Measurements from ENCODE around the gene RAB3C. TPM values are rescaled to one million over a fixed set of nuclear protein-coding genes. Genes with fewer than 3 reads are reported as not detected.
"Not testable (repeated sequence)": the region's sequence is repeated elsewhere in the genome, so short reads cannot be mapped to it uniquely, and the experiment has no call there.

Gene RAB3C
- total RNA-seq, 6 donors from 2014 or later = 0.09 to 1.1 (median 0.87) TPM; not detected in 2

DNA sequence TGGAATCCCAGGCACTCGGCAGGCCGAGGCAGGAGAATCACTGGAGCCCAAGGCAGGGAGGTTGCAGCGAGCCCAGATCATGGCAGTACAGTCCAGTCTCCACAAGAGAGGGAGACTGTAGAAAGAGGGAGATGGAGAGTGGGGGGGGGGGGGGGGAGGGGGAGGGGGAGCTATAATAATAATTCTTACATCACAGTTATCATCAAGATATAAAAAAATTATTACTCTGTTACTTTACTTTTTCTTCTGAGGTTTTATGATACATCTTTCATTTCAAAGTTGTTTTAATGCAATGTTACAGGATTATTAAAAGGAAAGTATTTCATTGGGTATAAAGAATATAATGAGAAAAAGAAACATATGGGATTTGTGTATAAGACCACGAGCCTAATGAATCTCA is 17.8 kb upstream of the RAB3C start:
- no peak for ATAC-seq (ENCODE audit: low FRiP score in 2 of 2)
- H3K36me3 ChIP-seq = no peaks in the 10 kb centered on the region
- no peaks in the 10 kb centered on the region for H3K27me3 ChIP-seq
- DNase-seq = no peak
- peaks cover 0 to 12% (median 0%) of the 10 kb centered on the region in 4 donors for H3K9me3 ChIP-seq
- no peak overlapping the region for H3K27ac ChIP-seq
- no peaks in the 10 kb centered on the region for H3K4me1 ChIP-seq
- no peak overlapping the region for H3K4me3 ChIP-seq
- 89 to 99% methylated on average over 4 of the region's 4 CpGs for WGBS, 2 donors
- TF ChIP-seq POLR2A (IDR thresholded peaks at IDR 0.05) = no peak
- TF ChIP-seq POLR2AphosphoS5 (IDR thresholded peaks at IDR 0.05) = no peak
- TF ChIP-seq CTCF (IDR thresholded peaks at IDR 0.05) = no peak
- TF ChIP-seq EP300 (IDR thresholded peaks at IDR 0.05) = no peak

GRCh38 chr5:58571501-58571900 is 11.4 kb upstream of the RAB3C start:
- no peak overlapping the region for H3K27ac ChIP-seq
- no peak for ATAC-seq (ENCODE audit: low FRiP score in 2 of 2)
- H3K9me3 ChIP-seq = no peaks in the 10 kb centered on the region
- no peaks in the 10 kb centered on the region for H3K4me1 ChIP-seq
- 82 to 91% methylated on average over 2 of the region's 2 CpGs for WGBS, 2 donors
- H3K27me3 ChIP-seq = no peaks in the 10 kb centered on the region
- TF ChIP-seq POLR2AphosphoS5 (IDR thresholded peaks at IDR 0.05) (no peak), POLR2A (IDR thresholded peaks at IDR 0.05) (no peak), EP300 (IDR thresholded peaks at IDR 0.05) (no peak), CTCF (IDR thresholded peaks at IDR 0.05) (no peak)
- DNase-seq = no peak
- no peak overlapping the region for H3K4me3 ChIP-seq
- H3K36me3 ChIP-seq = no peaks in the 10 kb centered on the region

GRCh38 chr5:58572973-58573372 is 9.9 kb upstream of the RAB3C start:
- not testable (repeated sequence) for H3K9me3 ChIP-seq; H3K27ac ChIP-seq; ATAC-seq (ENCODE audit: low FRiP score in 2 of 2); H3K4me1 ChIP-seq; H3K4me3 ChIP-seq; H3K27me3 ChIP-seq; H3K36me3 ChIP-seq
- WGBS, 2 donors = 77 to 79% methylated on average over 5 of the region's 5 CpGs
- DNase-seq = peak in 1 of 2 donors; percentile 21

DNA sequence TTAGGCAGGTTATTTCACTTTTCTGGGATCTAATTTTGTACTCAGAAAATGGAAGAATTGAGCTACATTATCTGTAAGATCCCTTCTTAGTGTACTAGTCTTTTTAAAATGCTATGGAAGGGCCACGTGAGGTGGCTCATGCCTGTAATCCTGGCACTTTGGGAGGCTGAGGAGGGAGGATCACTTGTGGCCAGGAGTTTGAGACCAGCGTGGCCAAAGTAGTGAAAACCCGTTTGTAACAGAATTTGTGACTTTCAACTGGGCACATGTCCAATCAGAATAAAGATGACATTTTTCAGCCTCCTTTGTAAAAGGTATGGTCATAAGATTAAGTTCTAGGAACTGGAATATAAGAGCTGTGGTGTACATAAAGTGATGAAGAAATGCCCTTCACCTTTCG is 3.1 kb upstream of the RAB3C start:
- Histone ChIP-seq H3K27me3 (peaks cover 0 to 5% (median 4%) of the 10 kb centered on the region in 4 donors), H3K4me1 (peaks cover 14 to 19% (median 18%) of the 10 kb centered on the region in 4 donors), H3K36me3 (no peaks in the 10 kb centered on the region), H3K9me3 (no peaks in the 10 kb centered on the region), H3K4me3 (no peak overlapping the region), H3K27ac (no peak overlapping the region)
- 63 to 75% methylated on average over 4 of the region's 4 CpGs for WGBS, 2 donors
- ATAC-seq (ENCODE audit: low FRiP score in 2 of 2) (no peak), DNase-seq (no peak)
- TF ChIP-seq CTCF (IDR thresholded peaks at IDR 0.05) = no peak
- TF ChIP-seq POLR2AphosphoS5 (IDR thresholded peaks at IDR 0.05) = no peak
- no peak for TF ChIP-seq EP300 (IDR thresholded peaks at IDR 0.05)
- TF ChIP-seq POLR2A (IDR thresholded peaks at IDR 0.05) = no peak

DNA sequence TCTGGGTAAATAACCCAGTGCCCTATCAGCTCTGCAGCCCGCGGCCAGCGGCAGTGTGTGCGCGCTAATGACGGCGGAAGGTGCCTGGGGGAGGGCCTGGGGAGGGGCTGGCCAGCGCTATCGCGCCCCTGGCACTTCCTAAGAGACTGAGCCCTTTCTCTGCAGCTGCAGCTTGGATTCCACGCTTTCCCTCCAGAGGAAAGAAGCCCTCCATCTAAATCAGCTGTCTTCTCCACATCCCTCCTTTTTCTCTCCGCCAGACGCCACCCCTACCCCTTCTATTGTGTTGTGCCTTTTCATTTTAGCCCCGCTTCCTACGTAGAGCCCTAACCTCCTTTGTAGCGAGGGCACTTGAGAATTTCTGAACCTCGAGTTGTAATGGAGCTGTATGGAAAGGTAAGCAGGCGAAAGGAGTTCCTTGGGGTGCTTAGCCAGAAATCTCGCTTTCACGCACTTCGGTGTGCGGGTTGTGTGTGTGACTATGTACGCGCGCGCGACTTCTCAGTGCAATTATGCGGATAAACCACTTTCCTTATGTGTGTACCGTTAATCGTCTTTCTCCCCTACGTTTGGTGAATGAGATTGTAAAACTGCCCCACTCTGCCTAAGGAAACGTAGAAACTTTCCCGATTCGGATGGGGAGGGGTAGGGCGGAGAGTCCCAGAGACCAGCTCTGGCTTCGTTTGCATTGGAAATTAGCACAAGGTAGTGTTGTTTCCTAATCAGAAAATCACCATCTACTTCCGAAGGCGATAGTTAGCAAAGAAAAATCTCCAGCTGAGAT is 664 bp upstream of the RAB3C start:
- Histone ChIP-seq H3K27me3 (peaks cover 0 to 5% (median 4%) of the 10 kb centered on the region in 4 donors), H3K4me1 (peaks cover 14 to 19% (median 18%) of the 10 kb centered on the region in 4 donors), H3K4me3 (peak overlapping the region; percentile 35 to 59 (median 48)), H3K27ac (no peak overlapping the region), H3K9me3 (no peaks in the 10 kb centered on the region), H3K36me3 (no peaks in the 10 kb centered on the region)
- DNase-seq (peak in 1 of 2 donors; percentile 74), ATAC-seq (ENCODE audit: low FRiP score in 2 of 2) (peak; percentile 28 to 41)
- no peak for TF ChIP-seq EP300 (IDR thresholded peaks at IDR 0.05)
- TF ChIP-seq POLR2A (IDR thresholded peaks at IDR 0.05) = no peak
- no peak for TF ChIP-seq CTCF (IDR thresholded peaks at IDR 0.05)
- no peak for TF ChIP-seq POLR2AphosphoS5 (IDR thresholded peaks at IDR 0.05)
- 1 to 5% methylated on average over 35 to 38 of the region's 38 CpGs for WGBS, 2 donors
